ENCODE measurements around the gene SRCIN1.

Gene SRCIN1

DNA sequence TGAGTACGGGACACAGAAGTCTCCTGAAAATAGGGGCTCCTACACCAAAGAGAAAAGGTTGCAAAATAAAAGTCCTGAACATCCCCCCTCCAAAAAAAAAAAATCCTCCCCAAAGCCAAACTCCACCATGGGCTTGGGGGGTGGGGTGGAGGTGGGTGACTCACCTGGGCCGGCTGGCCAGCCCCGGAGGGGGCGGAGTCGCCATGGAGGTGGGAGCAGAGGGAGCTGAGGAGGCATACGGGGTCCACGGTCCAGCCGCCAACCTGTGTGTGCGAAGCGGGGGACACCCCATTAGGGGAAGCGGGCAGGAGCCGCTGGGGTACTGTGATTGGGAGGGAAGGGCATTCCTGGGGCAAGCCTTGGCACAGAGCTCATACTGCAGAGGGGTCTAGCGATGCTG is 31.0 kb downstream of the SRCIN1 start:
- TF ChIP-seq, protein P1, sequence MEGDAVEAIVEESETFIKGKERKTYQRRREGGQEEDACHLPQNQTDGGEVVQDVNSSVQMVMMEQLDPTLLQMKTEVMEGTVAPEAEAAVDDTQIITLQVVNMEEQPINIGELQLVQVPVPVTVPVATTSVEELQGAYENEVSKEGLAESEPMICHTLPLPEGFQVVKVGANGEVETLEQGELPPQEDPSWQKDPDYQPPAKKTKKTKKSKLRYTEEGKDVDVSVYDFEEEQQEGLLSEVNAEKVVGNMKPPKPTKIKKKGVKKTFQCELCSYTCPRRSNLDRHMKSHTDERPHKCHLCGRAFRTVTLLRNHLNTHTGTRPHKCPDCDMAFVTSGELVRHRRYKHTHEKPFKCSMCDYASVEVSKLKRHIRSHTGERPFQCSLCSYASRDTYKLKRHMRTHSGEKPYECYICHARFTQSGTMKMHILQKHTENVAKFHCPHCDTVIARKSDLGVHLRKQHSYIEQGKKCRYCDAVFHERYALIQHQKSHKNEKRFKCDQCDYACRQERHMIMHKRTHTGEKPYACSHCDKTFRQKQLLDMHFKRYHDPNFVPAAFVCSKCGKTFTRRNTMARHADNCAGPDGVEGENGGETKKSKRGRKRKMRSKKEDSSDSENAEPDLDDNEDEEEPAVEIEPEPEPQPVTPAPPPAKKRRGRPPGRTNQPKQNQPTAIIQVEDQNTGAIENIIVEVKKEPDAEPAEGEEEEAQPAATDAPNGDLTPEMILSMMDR (conservative IDR thresholded peaks at IDR 0.05; ENCODE audit: control insufficient read depth, insufficient read depth, low read depth, low read length): no peak
- no peak for DNase-seq (ENCODE audit: low read depth)
- H3K4me3 ChIP-seq (ENCODE audit: control insufficient read depth, low read depth, low read length): no peak overlapping the region

DNA sequence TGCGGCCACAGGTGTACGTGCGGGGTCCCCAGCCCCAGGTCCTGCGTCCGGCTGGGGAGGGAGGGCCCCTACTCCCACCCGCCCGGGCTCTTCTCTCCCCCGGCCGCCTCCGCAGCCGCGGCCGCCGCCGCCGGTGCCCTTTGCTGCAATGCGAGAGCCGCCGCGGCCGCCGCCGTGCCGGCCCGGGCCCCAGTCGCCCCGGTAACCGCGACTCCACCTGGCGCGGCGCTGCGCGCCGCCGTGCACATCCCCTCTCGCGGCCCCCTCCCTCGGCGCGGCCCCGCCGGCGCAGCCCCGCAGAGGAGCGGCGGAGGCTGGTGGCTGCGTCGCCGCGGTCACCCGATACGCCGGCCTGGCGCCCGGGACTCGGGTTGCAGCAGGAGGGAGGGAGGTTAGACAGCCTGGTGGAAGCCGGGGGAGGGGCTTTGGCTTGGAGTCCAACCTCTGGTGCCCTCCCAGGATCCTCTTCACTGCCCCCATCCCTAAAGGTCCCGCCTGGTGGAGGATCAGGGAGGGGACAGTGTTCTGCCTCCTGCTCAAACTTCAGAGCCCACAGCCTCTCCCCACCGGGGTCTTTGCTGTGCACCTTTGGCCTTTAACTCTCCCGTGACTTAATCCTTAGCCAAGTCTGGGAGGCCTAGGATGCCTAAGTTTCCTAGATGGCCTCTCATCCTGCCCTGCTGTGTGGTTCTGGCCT is 32.9 kb downstream of the SRCIN1 start:
- DNase-seq (ENCODE audit: low read depth): no peak
- H3K4me3 ChIP-seq (ENCODE audit: control insufficient read depth, low read depth, low read length): no peak overlapping the region
- TF ChIP-seq, protein P1 (conservative IDR thresholded peaks at IDR 0.05; ENCODE audit: control insufficient read depth, insufficient read depth, low read depth, low read length): no peak

DNA sequence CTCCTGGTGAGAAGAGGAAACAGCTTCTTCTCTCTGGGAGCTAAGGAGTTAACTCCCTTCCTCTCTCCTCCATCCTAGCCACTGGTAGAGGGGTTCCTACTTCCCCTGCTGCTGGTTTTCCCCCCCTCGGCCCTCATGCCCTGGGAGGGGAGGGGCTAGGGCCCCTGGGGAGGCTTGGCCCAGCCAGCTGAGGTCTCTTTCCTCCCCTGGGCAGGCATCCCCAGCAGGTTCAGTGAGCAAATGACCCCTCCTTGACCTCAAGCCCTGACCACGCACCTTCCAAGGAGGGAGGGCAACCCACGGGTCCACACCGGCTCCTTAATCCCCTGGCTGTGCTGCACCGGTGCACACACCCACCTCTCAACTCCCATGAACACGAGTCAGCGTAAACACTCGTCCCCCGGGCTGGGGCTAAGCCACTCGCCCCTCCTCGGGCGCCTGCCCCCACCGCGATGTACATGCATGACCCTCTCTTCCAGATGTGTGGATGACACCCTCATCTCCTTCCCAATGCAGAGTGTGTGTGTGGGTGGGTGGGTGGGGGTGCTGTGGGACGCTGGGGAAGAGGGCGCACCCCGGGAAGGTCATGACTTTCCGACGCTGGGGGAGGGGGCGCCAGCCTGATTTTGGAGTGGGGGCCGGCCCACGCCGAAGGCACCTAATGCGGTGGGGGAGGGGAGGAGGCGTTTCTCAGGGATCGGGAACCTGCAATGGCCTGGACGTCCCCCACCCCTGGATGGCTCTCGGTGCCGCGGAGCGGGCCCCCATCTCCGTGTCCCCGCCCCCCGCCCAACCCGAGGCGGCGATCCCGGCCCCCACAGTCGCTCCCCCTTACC is 33.7 kb downstream of the SRCIN1 start:
- H3K4me3 ChIP-seq (ENCODE audit: control insufficient read depth, low read depth, low read length): no peak overlapping the region
- TF ChIP-seq, protein P1 (conservative IDR thresholded peaks at IDR 0.05; ENCODE audit: control insufficient read depth, insufficient read depth, low read depth, low read length): no peak
- no peak for DNase-seq (ENCODE audit: low read depth)

DNA sequence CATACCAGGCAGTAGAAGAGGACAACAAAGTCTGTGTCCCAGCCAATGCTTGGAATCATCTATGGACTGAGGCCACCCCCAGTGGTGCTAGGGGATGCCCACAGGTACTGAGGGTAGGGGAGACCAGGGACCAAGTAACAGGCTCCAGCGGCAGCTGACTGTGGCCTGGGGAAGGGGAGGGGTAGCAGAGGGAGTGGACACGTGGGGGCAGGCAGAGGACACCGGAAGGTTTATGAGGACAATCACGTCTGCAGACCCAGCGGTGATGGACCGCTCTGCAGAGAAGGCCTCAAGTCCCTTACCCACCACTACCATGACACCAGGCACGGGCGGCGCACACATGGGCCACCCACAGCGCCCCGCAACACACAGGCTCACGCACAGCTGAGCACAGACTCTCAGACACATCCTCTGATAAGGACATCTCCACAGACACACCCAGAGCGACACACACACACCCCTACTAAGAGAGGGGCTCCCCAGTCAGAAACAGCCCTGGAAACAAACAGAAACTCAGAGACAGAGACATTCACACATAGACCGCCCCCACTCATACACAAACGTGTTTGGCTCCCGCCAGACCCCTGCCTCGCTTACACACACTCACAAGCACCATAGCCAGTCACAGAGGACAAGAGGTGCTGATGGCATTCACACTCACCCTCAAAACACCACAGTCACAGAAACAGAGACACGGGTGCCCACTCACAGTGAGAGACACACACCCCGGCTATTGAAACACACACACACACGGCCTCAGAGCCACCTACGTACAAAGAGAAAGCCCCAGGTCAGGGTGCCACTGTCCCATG is 35.8 kb downstream of the SRCIN1 start:
- no peak overlapping the region for H3K4me3 ChIP-seq (ENCODE audit: control insufficient read depth, low read depth, low read length)
- DNase-seq (ENCODE audit: low read depth): no peak
- TF ChIP-seq, protein P1 (conservative IDR thresholded peaks at IDR 0.05; ENCODE audit: control insufficient read depth, insufficient read depth, low read depth, low read length): no peak

DNA sequence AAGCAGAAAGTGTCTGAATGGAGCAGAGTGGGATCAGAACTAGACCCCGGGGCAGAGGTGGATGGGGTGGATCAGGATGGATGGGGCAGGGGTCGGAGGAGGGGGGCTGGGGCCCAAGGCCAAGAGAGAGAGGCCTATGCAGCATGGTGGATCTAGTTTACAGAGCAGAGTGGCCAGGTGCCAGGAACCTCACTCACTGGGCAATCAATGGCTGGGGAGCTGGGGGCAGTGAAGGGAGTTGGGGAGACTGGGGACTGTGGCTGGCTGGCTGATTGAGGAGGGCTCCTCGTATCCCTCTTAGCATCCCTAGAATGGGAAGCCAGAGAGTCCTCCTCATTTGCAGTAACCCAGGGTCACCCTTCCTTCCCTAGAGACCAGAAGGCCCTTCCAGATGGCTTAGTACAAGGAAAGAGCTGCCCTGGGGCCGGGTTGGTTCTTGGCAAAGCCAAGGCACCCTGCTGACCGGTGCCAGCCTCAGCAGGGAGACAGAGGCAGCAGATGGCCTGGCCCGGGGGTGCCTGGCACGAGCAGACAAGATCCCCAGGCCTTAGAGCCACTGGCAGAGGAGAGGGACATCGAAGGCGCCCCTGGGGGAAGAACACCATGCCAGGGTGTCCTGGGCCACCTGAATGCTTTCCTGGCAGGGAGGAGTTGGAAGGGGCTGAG is 36.8 kb downstream of the SRCIN1 start:
- H3K4me3 ChIP-seq (ENCODE audit: control insufficient read depth, low read depth, low read length): no peak overlapping the region
- TF ChIP-seq, protein P1 (conservative IDR thresholded peaks at IDR 0.05; ENCODE audit: control insufficient read depth, insufficient read depth, low read depth, low read length): no peak
- DNase-seq (ENCODE audit: low read depth): no peak

DNA sequence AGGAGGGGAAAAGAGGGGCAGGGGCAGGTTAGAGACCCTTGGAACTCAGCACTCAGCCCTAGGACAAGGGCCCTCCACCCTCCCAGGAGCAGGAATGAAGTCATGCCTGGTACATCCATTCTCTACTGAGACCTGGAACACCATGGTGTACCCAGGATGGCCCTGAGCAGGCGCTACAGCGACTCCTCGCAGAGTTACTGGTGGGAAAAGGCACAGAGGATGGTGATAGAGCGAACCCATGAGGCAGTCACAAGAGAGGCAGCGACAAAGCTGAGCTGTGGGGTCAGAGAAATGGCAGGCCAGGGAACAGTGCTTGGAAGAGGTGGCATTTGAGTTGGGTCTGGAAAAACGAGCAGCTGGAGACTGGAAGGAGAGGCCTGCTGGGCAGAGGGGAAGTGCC is 37.5 kb downstream of the SRCIN1 start:
- DNase-seq (ENCODE audit: low read depth): no peak
- TF ChIP-seq, protein P1 (conservative IDR thresholded peaks at IDR 0.05; ENCODE audit: control insufficient read depth, insufficient read depth, low read depth, low read length): no peak
- no peak overlapping the region for H3K4me3 ChIP-seq (ENCODE audit: control insufficient read depth, low read depth, low read length)
